ENCODE results near the gene SMURF2. TPM values are rescaled to one million over a fixed set of nuclear protein-coding genes. Genes with fewer than 3 reads are reported as not detected.

SMURF2 gene
- total and polyA plus RNA-seq, 2 of the 4 experiments (the other 2 are of a cell fraction) = 131 to 774 TPM

DNA sequence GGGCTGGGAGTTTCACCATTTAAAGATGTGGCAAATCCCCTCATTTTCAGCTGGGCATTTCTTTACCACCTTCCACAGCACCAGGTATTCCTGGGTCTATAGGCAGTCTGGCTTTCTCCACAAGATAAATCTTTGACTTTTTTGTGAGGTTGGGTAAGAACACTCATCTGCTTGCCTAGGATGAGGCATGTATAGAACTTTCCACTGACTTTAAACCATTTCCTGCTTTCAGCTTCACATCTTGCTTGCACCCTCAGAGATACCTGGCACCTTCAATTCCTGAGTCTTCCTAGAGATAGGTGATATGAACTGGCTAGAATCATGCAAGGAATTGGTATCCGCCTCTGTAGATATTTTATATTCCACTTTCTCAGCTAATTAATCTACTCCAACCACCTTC lies 27.9 kb downstream of the SMURF2 start:
- no peak overlapping the region for H3K27ac ChIP-seq (ENCODE audit: insufficient read depth, low read length)
- intact Hi-C loops (cut with micrococcal nuclease) = no loop called here
- no peak for DNase-seq
- no peak overlapping the region for H3K4ac ChIP-seq (ENCODE audit: low read depth, low read length)
- H4K20me1 ChIP-seq (ENCODE audit: insufficient read depth, low read length) = peaks cover 100% of the 10 kb centered on the region
- no TSS peak for BruUV-seq (replicated peaks)
- no peak for ATAC-seq (ENCODE audit: low read depth)
- H3K9me3 ChIP-seq (ENCODE audit: control insufficient read depth, insufficient read depth, low read length) = no peaks in the 10 kb centered on the region
- H4K8ac ChIP-seq (ENCODE audit: low read depth in 2 of 2, low read length in 2 of 2) = no peak overlapping the region
- H3K18ac ChIP-seq (ENCODE audit: low read depth, low read length) = no peak overlapping the region
- H2BK20ac ChIP-seq (ENCODE audit: low read depth, low read length) = no peak overlapping the region
- no CpG with 5 or more reads among the region's 1 CpG for WGBS, 2 experiments (ENCODE audit: extremely low coverage in 2 of 2, insufficient read length in 1 of 2)
- no peak overlapping the region for H2AK9ac ChIP-seq (replicated peaks; ENCODE audit: low read depth, low read length, poor library complexity)
- H3K23ac ChIP-seq (ENCODE audit: low read depth, low read length) = peak overlapping the region; percentile 62; the same call in 1 of the 2 replicates
- dilution Hi-C loops (cut with HindIII; ENCODE audit: low sequenced_read_pairs, unreplicated experiment) = no loop called here
- H3K27me3 ChIP-seq (ENCODE audit: control insufficient read depth, insufficient read depth, low read length) = no peaks in the 10 kb centered on the region
- POLR2A ChIA-PET (ENCODE audit: unreplicated experiment) = no interaction called here
- in situ Hi-C loops (cut with MboI; ENCODE audit: low sequenced_read_pairs) = loop anchor here (25.0 kb wide), 1 partner anchor 322 kb away; no protein-coding TSS in a partner anchor
- H2BK120ac ChIP-seq (ENCODE audit: low read depth, low read length) = no peak overlapping the region
- H4K5ac ChIP-seq (ENCODE audit: low read depth, low read length) = no peak overlapping the region
- H3K9ac ChIP-seq (ENCODE audit: low read depth, low read length) = no peak overlapping the region
- 0 out of 2 replicates have a peak overlapping the region, but pooled peaks have one; percentile 25 for H3K14ac ChIP-seq (replicated peaks; ENCODE audit: low read depth, low read length)
- H4K91ac ChIP-seq (ENCODE audit: insufficient read depth, low read depth, low read length) = no peak overlapping the region
- no peak overlapping the region for H2BK15ac ChIP-seq (ENCODE audit: low read depth, low read length)
- CTCF ChIA-PET = interaction anchor here (0.7 kb wide), 1 partner anchor 15 kb away, joined by 3 read pairs; no protein-coding TSS in a partner anchor
- no peak overlapping the region; the same call in 1 of the 2 replicates for H3K4me2 ChIP-seq (ENCODE audit: low read depth, low read length)
- H2AK5ac ChIP-seq (ENCODE audit: low read depth, low read length) = no peak overlapping the region
- H3K36me3 ChIP-seq (ENCODE audit: control insufficient read depth, insufficient read depth, low read length) = peaks cover 19% of the 10 kb centered on the region
- H3K4me3 ChIP-seq (ENCODE audit: insufficient read depth, low read depth, low read length) = no peak overlapping the region
- peaks cover 0 to 27% of the 10 kb centered on the region in 2 experiments; a peak in 2 of 4 replicates for H3K79me1 ChIP-seq (ENCODE audit: low read depth in 1 of 2, low read length in 2 of 2)
- peak overlapping the region; percentile 32 for H2BK5ac ChIP-seq (ENCODE audit: low read depth, low read length, poor library complexity, severe bottlenecking)
- H3K56ac ChIP-seq (ENCODE audit: extremely low read depth, insufficient read depth, low read length) = no peak overlapping the region
- no peak for TF ChIP-seq CTCF (conservative IDR thresholded peaks at IDR 0.05; ENCODE audit: low read depth, low read length)
- TF ChIP-seq MXI1 (IDR thresholded peaks at IDR 0.05; ENCODE audit: borderline replicate concordance, low read depth, low read length) = no peak
- no peak for TF ChIP-seq RFX5 (IDR thresholded peaks at IDR 0.05; ENCODE audit: low read depth, low read length)
- TF ChIP-seq FOS (IDR thresholded peaks at IDR 0.05; ENCODE audit: low read depth, low read length) = no peak
- no peak for TF ChIP-seq CHD1 (IDR thresholded peaks at IDR 0.05; ENCODE audit: low read depth, low read length)
- peaks cover 20% of the 10 kb centered on the region for H3K4me1 ChIP-seq (ENCODE audit: control insufficient read depth, insufficient read depth, low read length)
- peaks cover 16% of the 10 kb centered on the region for H3K9me1 ChIP-seq (ENCODE audit: insufficient read depth, low read length)
- no peak overlapping the region for H2AFZ ChIP-seq (replicated peaks; ENCODE audit: low read length, poor library complexity)

All from IMR-90 (cell line).